ENCODE data around the gene MYO7A.
A peak's percentile ranks its signal among the peaks of the same experiment; 100 is the strongest.

MYO7A gene

DNA sequence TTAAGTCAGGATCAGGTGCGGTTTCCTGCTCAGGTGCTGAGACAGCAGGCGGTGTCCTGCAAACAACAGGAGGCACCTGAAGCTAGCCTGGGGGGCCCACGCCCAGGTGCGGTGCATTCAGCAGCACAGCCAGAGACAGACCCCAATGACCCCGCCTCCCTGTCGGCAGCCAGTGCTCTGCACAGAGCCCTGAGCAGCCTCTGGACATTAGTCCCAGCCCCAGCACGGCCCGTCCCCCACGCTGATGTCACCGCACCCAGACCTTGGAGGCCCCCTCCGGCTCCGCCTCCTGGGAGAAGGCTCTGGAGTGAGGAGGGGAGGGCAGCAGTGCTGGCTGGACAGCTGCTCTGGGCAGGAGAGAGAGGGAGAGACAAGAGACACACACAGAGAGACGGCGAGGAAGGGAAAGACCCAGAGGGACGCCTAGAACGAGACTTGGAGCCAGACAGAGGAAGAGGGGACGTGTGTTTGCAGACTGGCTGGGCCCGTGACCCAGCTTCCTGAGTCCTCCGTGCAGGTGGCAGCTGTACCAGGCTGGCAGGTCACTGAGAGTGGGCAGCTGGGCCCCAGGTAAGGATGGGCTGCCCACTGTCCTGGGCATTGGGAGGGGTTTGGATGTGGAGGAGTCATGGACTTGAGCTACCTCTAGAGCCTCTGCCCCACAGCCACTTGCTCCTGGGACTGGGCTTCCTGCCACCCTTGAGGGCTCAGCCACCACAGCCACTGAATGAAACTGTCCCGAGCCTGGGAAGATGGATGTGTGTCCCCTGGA is at the start of gene MYO7A:
Gene MYO7A (plus strand): TSS at position 327 of the 772 bp plus-strand sequence. CDS start 2,389 bp downstream, outside the sequence.
- no peak for DNase-seq (ENCODE audit: low read depth in 2 of 2)

DNA sequence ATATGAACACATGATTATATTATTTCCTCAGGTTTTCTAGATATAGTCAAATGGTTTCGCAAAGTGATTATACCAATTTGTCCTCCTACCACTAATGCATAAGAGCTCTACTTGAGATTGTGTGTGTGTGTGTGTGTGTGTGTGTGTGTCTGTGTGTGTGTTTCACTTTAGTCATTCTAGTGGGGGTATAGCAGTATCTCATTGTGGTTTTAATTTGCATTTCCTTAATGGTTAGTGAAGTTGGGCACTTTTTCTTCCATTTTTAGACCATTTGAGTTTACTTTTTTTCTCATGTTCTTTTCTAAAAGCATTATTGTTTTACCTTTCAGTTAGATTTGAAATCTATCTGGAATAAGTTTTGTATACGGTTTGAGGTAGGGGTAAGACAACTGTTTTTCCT is 48.4 kb upstream of the MYO7A start:
- DNase-seq (ENCODE audit: low read depth in 2 of 2), result no peak

DNA sequence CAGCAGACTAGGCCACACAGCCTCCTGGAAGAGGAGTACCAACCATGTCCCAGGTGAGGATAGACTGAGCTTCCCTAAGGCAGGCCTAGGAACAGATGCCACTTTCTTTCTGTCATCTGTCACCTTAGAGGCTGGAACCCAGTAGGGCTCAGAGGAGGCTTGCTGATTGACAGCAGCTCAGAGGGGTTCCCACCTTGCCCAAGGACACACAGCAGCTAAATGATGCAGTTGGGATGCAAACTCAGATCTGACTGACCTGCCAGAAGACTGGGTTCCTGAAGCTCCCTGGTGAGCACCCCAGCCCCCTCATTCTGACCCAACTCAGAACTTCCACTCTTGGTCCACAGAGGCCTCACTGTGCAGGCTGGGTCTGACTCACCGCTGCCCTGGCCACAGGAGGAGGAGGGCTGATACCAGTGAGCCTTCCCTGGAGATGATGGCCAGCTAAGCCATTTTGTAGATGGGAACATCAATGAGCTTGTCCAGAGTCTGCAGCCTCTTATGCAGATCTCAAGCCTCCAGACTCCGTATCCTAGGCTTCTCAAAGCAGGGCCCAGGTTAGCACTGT is 47.3 kb upstream of the MYO7A start:
- no peak for DNase-seq (ENCODE audit: low read depth in 2 of 2)

DNA sequence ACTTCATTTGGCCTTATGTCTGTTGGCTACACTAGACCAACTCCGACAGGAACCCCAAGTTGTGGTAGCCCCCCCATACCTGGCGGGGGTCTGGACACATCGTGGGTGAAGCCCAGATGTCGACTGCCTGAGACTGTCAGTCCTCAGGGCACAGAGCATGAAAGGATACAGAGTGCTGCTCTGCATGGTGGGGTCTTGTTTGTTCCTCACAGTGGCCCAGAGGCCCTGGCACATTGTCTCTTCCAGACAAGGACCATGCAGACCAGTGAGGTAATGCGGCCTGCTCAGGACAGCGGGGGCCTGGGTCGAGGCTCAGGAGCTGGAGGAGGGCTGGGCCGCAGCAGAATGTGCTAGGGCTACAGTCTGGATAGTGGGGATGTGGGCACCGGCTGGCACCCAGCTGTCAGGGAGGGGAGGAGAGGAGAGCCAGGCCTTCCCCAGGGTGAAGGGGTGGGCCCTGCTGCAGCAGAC is 46.6 kb upstream of the MYO7A start:
- no peak for DNase-seq (ENCODE audit: low read depth in 2 of 2)

DNA sequence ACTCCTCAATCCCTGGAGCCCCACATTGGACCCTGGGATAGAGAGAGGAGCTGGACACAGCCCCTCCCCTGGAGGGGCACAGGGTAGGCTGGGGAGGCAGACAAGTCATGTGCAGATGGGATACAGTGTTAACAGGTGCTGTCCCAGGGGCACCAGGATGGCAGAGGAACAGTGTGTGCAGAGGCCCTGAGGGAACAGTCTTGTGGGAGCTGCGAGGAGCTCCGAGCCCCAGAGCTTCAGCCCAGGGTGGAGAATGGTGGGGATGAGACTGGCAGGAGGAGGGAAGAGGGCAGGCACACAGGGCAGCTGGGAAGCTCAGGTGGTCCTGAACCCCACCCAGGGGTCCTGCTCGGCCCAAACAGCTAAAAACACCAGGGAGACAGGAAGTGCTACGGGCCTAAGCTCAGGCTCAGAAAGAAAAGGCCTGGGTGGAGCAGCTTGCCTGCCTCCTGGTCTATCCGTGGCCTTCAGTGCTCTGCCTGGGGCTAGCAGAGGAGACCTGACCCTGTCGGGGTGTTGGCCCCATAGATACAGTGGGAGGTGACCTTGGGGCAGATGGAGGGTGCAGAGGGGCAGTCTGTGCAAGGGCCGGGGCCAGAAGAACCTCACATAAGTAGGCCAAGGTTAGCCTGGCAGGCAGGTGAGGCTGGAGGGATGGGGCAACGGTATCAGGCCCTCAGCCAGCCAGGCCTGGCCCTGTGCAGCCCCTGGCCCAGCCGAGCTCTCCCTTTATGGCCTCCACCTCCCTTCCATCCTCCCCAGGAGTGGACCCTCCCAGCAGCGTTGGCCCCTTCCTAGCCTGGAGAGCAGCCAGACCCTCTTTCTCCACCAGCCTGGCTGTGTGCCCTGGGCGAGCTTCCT is 45.8 kb upstream of the MYO7A start:
- DNase-seq (ENCODE audit: low read depth in 2 of 2), result no peak

DNA sequence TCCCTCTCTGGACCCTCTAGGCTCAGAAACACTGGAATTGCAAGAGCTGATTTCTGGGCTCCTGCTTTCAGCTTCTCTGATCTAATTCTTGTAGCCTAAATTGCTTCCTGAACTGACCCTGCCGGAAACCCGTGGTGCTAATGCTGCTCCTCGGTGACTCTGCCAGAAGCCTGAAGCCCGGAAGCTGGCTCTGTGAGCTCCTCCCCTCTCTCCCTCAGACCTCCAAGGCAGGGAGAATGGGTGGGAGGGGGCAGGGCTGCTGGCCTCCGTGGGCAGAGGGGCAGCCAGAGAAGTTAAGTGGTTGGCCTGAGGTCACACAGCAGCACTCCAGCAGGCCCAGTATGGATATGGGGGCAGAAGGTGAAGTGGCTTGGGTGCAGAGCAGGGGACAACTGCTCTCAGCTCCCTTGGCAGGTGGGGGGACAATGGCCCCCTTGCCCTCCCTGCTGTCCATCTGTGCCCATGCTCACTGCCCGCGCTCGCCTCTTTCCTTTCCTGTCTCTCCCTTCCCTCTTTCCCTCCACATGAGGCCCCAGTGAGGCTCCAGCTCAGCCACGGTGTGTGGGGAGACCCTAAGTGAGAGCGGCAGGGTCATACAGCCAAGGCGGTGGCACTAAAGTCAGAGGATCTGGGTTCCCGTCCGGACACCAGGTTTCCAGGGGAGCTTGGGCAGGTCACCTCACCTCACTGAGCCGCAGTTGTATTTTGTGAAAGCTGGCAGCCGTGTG is 45.0 kb upstream of the MYO7A start:
- peak in 1 of 2 donors; percentile 12 for DNase-seq (ENCODE audit: low read depth in 2 of 2)

DNA sequence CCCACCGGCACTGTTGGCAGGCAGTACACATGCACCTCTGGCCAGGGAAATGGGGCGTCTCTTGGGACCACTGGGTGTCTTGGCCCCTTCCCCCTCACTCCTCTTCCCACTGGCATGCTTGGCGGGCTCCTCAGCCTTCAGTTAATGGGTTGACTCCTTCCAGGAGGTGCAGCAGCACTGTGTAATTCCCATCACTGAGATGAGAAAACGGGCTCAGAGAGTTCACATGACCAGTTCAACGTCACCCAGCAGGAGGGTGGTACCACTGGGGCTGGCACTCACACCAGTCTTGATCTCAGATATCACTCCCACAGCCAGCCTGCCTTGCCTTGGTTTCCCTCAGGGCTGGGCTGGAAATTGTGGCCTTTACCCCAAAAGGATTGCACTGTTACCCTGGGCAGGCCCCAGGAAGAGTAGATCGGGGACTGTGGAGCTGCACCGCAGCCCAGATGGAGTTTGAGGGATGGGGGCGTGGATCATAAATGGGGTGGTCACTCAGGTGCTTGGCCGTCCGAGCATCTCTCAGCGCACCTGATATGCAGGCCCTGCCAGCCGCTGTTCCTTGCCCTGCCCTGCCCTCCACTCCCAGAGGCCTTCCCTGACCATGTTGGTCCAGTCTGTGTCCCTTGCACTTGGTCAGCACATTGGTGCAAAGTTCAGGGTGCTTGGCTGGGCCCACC is 44.3 kb upstream of the MYO7A start:
- DNase-seq (ENCODE audit: low read depth in 2 of 2), result no peak

DNA sequence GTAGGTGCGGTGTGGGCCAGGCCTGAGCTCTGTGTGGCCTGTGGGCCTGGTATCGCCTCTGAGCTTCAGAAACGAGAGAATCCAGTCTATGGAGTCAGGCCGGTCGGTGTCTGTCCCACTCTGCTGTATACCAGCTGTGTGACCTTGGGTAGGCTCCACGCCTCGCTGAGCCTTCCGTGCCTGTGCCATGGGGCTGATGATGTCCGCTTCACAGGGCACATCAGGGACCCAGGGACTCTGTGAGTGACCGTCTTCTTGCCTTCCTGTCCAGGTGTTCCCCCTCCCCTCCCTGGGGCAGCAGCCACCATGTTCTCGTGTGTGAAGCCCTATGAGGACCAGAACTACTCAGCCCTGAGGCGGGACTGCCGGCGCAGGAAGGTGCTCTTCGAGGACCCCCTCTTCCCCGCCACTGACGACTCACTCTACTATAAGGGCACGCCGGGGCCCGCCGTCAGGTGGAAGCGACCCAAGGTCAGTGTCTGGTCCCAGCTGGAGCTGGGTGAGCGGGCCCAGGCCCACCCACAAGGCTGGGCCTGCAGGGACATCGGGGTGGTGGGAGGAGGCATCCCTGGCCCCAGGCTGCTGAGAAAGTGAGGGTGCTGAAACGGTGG is 43.4 kb upstream of the MYO7A start:
- no peak for DNase-seq (ENCODE audit: low read depth in 2 of 2)

DNA sequence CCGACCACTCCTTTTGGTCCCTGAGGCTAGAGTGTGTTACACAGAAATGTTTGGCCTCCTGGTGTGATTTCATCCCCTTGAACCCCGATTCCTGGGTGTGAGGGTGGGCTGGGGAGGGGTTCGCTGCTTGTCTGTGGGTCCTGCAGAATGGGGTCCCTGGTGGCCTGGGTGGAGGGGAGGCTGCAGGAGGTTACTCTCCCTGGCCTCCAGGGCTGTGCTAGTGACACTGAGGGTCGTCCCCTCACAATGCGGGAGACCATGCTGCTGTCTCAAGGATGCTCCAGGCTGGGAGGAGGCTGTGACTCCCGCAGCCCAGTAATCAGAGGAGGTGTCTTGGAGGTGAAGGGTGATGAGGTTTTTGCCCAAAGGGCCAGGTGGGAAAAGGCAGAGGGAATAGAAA is 42.4 kb upstream of the MYO7A start:
- no peak for DNase-seq (ENCODE audit: low read depth in 2 of 2)

DNA sequence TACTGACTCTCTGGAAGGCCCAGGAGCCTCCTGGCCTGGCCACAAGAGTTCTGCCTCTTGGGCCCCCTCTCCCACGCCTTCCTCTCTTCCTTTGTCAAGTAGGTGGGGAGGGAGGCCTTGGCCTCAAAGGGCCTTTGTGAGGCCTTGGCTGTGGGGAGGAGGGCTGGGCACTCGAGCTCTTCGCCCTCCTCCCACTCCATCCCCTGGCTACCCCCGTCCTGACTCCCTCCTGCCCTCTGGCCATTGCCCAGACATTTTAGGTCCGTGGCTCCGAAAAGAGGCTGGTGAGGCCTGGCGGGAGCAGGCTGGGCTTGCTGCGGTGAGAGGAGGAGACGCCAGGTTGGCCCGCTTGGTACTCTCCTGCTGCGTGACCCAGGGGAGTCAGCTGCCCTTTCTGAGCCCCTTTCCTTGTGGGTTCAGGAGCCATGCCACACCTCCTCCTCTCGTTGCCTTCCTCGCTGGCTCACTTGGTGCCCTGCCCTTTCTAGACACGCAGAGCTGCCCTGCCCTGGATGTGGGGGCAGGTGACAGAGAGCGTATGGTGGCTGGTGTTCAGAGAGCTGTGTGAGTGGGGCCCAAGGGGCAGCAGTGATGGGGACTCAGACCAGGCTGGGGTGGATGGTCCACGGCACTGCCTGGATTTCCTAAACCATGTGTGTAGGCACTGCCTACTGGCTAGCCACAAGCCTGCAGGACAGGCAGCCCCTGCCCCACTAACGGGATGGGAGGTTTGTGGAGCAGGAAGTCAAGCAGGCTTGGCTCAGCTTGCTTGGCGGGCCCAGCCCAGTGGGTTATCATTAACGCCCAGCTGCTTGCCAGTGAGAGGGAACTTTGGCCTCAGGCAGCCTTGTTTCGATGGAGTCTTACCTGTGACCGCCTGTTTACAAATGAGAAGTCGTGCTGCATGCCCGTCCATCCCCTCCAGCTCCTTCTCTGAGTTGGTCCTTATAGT is 41.2 kb upstream of the MYO7A start:
- no peak for DNase-seq (ENCODE audit: low read depth in 2 of 2)

DNA sequence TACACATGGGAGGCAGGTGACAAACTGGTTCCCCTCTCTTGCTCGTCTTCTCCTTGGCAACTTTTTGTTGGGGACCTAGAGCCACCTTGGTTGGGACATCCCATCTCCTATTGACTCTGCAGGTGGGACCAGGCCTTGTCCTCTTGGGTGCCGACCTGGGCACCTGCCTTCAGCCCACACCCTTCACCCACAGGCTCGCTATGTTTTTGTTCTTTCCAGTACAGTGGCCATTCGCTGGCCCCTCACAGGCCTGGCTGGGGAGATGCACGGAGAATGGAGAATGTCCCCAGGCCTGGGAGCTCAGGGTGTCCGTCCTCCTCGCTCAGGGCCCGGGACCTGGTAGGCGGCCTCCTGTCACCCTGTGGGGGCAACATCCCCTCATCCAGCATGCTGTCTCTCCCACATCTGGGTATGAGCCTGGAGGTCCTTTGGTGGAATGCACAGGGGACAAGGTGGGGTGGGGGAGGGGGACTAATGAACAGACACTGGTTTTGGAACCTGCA is 40.3 kb upstream of the MYO7A start:
- no peak for DNase-seq (ENCODE audit: low read depth in 2 of 2)

DNA sequence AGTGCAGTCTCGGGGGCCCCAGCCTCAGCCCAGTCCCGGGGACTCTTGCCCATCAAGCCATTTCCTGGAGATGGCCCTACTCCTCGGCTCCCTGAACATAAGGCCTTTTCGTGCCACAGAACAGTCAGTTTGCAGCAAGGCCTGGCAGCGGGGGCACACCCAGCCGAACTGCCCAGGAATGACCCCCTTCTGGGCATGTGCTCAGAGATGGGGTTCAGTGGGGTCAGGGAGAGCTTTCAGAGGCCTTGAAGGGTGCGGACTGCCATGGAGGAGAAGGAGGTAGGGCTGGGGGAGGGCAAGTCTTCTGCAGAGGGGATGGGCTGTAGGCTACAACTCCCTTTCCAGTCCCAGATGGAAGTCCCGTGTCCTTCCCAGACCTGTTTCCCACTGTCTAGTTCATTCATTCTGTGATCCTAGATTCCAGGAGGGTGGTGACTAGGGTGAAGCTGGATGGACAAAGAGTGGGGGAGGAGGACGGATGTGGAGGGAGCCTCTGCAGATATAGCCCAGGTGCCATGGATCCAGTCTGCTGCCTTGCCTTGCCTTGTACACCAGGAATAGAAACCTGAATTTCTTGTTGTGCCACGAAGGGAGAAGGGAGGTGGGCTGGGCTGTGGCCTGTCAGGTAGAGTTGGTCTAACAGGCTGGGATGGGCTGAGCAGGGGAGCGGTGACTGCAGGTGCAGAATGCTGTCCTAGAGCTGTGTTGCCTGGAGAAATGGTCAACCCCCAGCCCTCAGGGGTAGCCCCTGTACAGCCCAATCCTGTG is 39.6 kb upstream of the MYO7A start:
- DNase-seq (ENCODE audit: low read depth in 2 of 2), result no peak

DNA sequence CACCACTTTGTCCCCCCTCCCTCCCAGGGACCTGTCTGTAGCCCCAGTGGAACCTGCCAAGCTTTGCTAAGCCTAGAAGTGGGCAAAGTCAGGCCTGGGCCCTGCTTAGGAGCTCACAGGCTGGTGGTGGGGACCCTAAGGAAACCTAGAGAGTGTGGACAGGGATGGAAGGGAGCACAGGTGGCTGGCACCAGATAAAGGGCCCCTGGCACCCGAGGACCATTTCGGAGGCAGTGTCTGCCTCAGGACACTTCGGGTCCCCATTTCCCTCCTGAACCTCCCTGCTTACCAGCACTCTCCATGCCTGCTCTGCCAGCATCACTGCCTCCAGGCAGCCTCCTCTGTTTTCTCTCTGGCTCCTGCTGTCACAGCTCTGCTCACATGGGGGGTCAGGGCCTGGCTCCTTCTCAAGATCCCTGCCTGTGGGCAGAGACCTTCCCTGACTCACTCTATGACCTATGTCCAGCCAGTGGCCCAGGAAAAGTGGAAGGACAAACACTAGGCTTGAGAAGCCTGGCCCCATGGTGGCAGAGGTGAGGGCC is 39.0 kb upstream of the MYO7A start:
- DNase-seq (ENCODE audit: low read depth in 2 of 2), result no peak

DNA sequence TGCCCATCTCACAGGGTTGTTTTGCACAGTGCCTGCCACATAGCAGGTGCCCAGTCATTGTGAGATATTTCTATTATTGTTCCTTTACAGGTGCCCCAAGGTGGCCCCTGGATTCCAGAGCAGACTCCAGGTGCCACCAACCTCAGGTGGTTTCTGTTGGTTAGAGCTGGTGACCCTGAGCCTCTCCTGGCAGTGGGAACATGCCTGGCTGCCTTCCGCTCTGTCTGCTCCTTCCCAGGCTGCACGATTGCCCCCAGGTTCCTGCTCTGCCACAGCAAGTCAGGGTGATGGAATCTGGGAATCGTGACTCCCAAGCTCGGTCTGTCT is 38.0 kb upstream of the MYO7A start:
- DNase-seq (ENCODE audit: low read depth in 2 of 2), result no peak

DNA sequence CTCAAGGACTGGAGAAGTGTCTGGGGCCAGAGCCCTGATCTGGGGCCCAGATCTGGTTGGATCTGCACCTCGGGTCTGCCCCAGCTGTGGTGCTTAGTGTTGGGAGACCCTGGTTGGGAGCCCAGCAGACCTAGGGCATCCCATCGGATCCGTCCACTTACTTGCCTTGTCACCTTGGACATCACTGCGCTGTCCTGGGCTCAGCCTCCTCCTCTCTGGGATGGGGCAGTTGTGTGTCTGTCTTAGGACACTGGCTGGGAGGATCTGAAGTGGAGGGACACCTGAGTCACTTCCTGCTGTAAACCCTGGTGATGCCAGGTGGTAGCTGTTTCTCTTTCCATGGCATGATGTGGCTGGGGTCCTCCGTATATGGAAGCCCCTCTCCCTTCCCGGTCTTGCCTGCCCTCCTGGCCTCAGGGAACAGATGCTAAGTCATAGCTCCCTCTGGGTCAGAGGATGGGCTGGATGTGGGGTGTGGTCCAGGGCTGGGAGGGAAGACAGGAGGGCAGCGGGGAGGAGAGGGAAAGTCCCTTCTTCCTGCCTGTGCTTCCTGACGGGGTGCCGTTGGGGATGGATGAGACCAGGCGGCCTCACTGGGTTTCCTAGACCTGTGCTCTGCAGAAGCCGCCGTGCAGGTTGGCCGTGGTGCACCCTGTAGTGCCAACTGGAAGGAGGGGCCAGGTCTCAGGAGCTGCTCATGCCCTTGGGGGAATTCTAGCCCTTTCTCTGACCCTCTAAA is 37.5 kb upstream of the MYO7A start:
- no peak for DNase-seq (ENCODE audit: low read depth in 2 of 2)

DNA sequence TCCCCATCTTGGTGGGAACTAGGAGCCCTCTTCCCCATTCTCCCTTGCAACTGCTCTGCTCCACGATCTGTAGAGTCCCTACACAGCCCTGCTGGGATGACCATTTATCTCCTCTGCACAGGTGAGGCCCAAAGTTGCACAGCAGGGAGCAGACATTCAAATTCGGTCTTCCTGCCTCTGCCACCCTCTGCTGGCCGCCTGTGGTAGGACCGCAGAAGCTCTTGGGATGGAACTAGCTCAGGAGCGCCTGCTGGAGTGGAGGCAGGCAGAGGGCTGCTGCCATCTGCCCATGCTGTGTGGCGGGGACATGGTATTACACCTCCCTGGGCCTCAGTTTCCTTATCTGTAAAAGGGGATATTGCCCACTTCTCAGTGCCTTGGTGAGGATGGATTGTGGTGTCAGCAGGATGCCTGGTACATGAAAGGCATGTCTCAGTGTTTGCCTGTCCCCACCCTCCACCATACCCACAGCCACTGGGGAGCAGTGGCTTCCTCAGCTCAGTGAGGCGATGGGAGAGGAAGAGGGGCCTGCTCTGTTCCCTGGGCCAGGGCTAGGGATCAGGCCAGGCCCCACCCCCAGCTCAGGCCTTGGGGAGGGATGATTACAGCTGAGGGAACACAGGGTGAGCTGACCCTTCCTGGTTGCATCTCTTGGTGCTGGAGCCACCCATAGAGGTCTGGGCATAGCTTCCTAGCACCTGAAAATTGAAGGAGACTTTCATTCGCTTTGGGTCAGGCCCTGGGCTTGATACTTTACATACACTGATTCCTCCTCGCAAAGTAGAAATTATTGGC is 36.7 kb upstream of the MYO7A start:
- DNase-seq (ENCODE audit: low read depth in 2 of 2), result peak; percentile 63 to 65

DNA sequence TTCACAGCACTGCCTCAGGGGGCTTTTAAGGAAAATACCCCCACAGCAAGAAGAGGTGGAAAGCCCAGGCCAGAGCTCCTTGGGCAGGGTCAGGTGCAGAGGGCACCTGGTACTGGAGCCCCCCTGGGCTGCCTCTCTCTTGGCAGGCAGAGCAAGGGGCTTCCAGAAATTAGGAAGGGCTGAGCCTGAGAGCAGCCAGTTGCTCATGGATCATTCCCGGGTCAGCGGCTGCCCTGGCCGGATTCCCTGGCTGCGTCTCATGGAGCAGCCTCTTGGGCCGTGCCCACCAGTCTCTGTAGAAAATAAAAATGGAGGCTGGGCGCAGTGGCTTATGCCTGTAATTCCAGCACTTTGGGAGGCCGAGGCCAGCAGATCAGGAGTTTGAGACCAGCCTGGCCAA is 35.7 kb upstream of the MYO7A start:
- no peak for DNase-seq (ENCODE audit: low read depth in 2 of 2)
